HepG2 (cell line): ENCODE results near the gene HLA-DPA1. TPM values are rescaled to one million over a fixed set of nuclear protein-coding genes. Genes with fewer than 3 reads are reported as not detected.
A peak's percentile ranks its signal among the peaks of the same experiment; 100 is the strongest.

ENCODE experiments used
- ATAC-seq: fragments of 200-7000 bp; cut with Tn5 transposase; 3 replicates; pipeline ENCODE4 v1.9.1; 2020; ENCODE audit warnings: mild to moderate bottlenecking, moderate library complexity
- Bru-seq: library from RNA; stranded (reverse); fragments of 400-500 nt; gene quantifications from one replicate; lab custom pipeline; 2021; lab: Mats Ljungman, UMichigan
- BruChase-seq, 2 experiments: library from RNA; stranded (reverse); fragments of 400-500 nt; gene quantifications; one replicate each; lab custom pipeline; 2021; lab: Mats Ljungman, UMichigan
- BruUV-seq: library from RNA; stranded (reverse); fragments of 400-500 nt; replicated peaks from 2 replicates; lab custom pipeline; 2021; lab: Mats Ljungman, UMichigan
- CTCF ChIA-PET: fragments of 300-600 bp; formaldehyde crosslinking; extraction: SDS; loops from one replicate; lab custom pipeline; 2021; ENCODE audit warnings: low total read pairs, inconsistent platforms, low intra/inter-chr PET ratio; lab: Yijun Ruan, JAX
- POLR2A ChIA-PET: fragments of 350-600 bp; sonication (Branson Sonifier 250); formaldehyde crosslinking; loops from one replicate; lab custom pipeline; 2020; ENCODE audit warnings: antibody characterized with exemption, inconsistent platforms; lab: Yijun Ruan, JAX
- DNase-seq: peaks from one replicate; pipeline ENCODE4 v3.0.0-alpha.2; 2015; ENCODE audit warnings: low spot score
- FAIRE-seq: peaks from 3 replicates; lab custom pipeline; 2011; peaks lifted over from hg19 to GRCh38; lab: Jason Lieb, UNC
- H2AFZ ChIP-seq: one replicate; pipeline ENCODE4 v1.6.1; 2011; ENCODE audit warnings: low read length, inconsistent platforms
- H3K27ac ChIP-seq: fragments of 300-600 bp; 3 replicates; pipeline ENCODE4 v1.8.0; 2011; ENCODE audit warnings: mixed run types, mild to moderate bottlenecking, mixed read lengths, low read length, inconsistent platforms; ENCODE audit not compliant: insufficient read depth; ENCODE audit errors: extremely low read length
- H3K27me3 ChIP-seq, 2 experiments: fragments of 200-600 bp in 1 of 2; 2 replicates in 1 of 2; 3 replicates in 1 of 2; pipeline versions ENCODE4 v1.6.0 to v1.8.0; 2011; ENCODE audit warnings: low read length in 2 of 2, mild to moderate bottlenecking in 2 of 2, moderate library complexity in 2 of 2, inconsistent platforms in 1 of 2; ENCODE audit not compliant: insufficient read depth in 2 of 2, control insufficient read depth in 1 of 2
- H3K36me3 ChIP-seq, 2 experiments: fragments of 200-600 bp in 1 of 2; replicated peaks in 1 of 2; 2 replicates in 1 of 2; 3 replicates in 1 of 2; pipeline versions ENCODE4 v1.5.1 to v1.8.0; 2011; ENCODE audit warnings: low read length in 2 of 2, inconsistent platforms in 1 of 2; ENCODE audit not compliant: insufficient read depth in 2 of 2, control insufficient read depth in 1 of 2
- H3K4me1 ChIP-seq: 2 replicates; pipeline ENCODE4 v1.5.1; 2012; ENCODE audit warnings: low read length, inconsistent platforms; ENCODE audit not compliant: insufficient read depth
- H3K4me2 ChIP-seq: 2 replicates; pipeline ENCODE4 v1.6.0; 2011; ENCODE audit warnings: low read depth, low read length, inconsistent platforms
- H3K4me3 ChIP-seq, 3 experiments: fragments of 200-600 bp in 1 of 3; sonication (generic), shearing (Covaris generic) in 1 of 3; replicated peaks in 1 of 3; 2 replicates each; pipeline ENCODE4 v1.5.1; 2011 to 2016; ENCODE audit warnings: low read length in 3 of 3, inconsistent platforms in 2 of 3, low read depth in 2 of 3, mild to moderate bottlenecking in 2 of 3, control low read depth in 1 of 3, mixed read lengths in 1 of 3; ENCODE audit not compliant: insufficient read depth in 1 of 3
- H3K79me2 ChIP-seq: one replicate; pipeline ENCODE4 v1.6.1; 2011; ENCODE audit warnings: low read length, inconsistent platforms; ENCODE audit not compliant: insufficient read depth
- H3K9ac ChIP-seq: 2 replicates; pipeline ENCODE4 v1.6.0; 2011; ENCODE audit warnings: mild to moderate bottlenecking, low read depth, low read length, inconsistent platforms; ENCODE audit not compliant: insufficient read depth
- H3K9me3 ChIP-seq: 2 replicates; pipeline ENCODE4 v1.5.1; 2012; ENCODE audit warnings: mild to moderate bottlenecking, low read length
- H4K20me1 ChIP-seq: 2 replicates; pipeline ENCODE4 v1.6.0; 2011; ENCODE audit warnings: inconsistent platforms, mild to moderate bottlenecking, low read length, moderate library complexity; ENCODE audit not compliant: insufficient read depth
- PTBP1 ChIP-seq: fragments of 200-400 bp; formaldehyde crosslinking; IDR thresholded peaks from 2 replicates; pipeline ENCODE4 v1.6.1; 2018; ENCODE audit warnings: low read length, low read depth; ENCODE audit not compliant: poor library complexity, severe bottlenecking
- RFX5 ChIP-seq: IDR thresholded peaks from 2 replicates; pipeline ENCODE4 v1.6.1; 2011; ENCODE audit warnings: low read depth, low read length, improper control_type of control experiment
- RFXANK ChIP-seq: IDR thresholded peaks from 2 replicates; pipeline ENCODE4 v1.6.1; 2016
- RFXAP ChIP-seq: sonication (generic); formaldehyde crosslinking; IDR thresholded peaks from 2 replicates; pipeline ENCODE4 v1.4.0; 2020; ENCODE audit warnings: missing genetic modification reagents, borderline replicate concordance
- WGBS: methylation state at CpG from one replicate; pipeline ENCODE4 v1.1.6; 2017; ENCODE audit warnings: low lambda C conversion rate; 5-methylcytosine and 5-hydroxymethylcytosine counted together
- in situ Hi-C: cut with HindIII; loops from 2 replicates; pipeline ENCODE4 v1.10.0; 2017; ENCODE audit warnings: low pct_unique_long_range_greater_than_20kb; ENCODE audit not compliant: extremely low pct_ligation_motif_present
- intact Hi-C: fragments of 100-400 bp; cut with micrococcal nuclease; formaldehyde crosslinking; loops from one replicate; pipeline ENCODE4 v1.10.0; 2022; ENCODE audit not compliant: unreplicated experiment
- long read RNA-seq, 2 experiments: library from RNA in 1 of 2; library from polyadenylated mRNA in 1 of 2; stranded (forward) in 1 of 2; unstranded in 1 of 2; transcript quantifications; one replicate each; pipeline ENCODE4 v2.0.0, GENCODE V29; 2019 to 2022
- polyA minus RNA-seq, 3 experiments: library from RNA; depleted of rRNA, polyadenylated mRNA; stranded (reverse); fragments of >200 nt; gene quantifications; 2 replicates each; pipeline ENCODE4 v1.2.3, GENCODE V29; 2011; ENCODE audit warnings: low replicate concordance in 1 of 3
- polyA plus RNA-seq, 8 experiments: library from polyadenylated mRNA; depleted of rRNA in 3 of 8; stranded (reverse) in 7 of 8; unstranded in 1 of 8; fragments of >200 nt; fragmentation: Illumina TruSeq in 4 of 8; extraction: Trizol in 4 of 8; gene quantifications; 2 replicates each; pipeline versions ENCODE4 v1.2.1 to v1.2.3, GENCODE V29; 2011 to 2016; ENCODE audit warnings: low read depth in 4 of 8, missing spikeins in 1 of 8, mixed read lengths in 1 of 8; ENCODE audit not compliant: insufficient read depth in 1 of 8
- total RNA-seq, 5 experiments: library from RNA; depleted of rRNA; stranded (reverse); fragments of >200 nt; fragmentation: Illumina TruSeq; extraction: Trizol; gene quantifications; 2 replicates each; pipeline ENCODE4 v1.2.3, GENCODE V29; 2016; ENCODE audit warnings: low read depth in 1 of 5
- TF ChIP-seq, protein P1 (sequence below): sonication (generic); formaldehyde crosslinking; conservative IDR thresholded peaks from 2 replicates; pipeline ENCODE4 v1.4.0; 2020; ENCODE audit warnings: missing genetic modification reagents

The HLA-DPA1 gene
- total RNA-seq (2016; rRNA removed; fragmentation: Illumina TruSeq; extraction: Trizol) = not detected in 2 replicates
- total RNA-seq (2016; cell fraction: cytosol; rRNA removed; fragmentation: Illumina TruSeq; extraction: Trizol; ENCODE audit: low read depth) = not detected in 2 replicates
- total RNA-seq (2016; cell fraction: insoluble cytoplasmic fraction; rRNA removed; fragmentation: Illumina TruSeq; extraction: Trizol) = not detected in 2 replicates
- not detected in 2 replicates for total RNA-seq (2016; cell fraction: membrane; rRNA removed; fragmentation: Illumina TruSeq; extraction: Trizol)
- total RNA-seq (2016; cell fraction: nucleus; rRNA removed; fragmentation: Illumina TruSeq; extraction: Trizol) = not detected in 2 replicates
- not detected in 2 replicates for polyA plus RNA-seq (2011; rRNA removed)
- 0.05 and 0.18 TPM in 2 replicates for polyA plus RNA-seq (2011; cell fraction: cytosol; rRNA removed)
- not detected in 2 replicates for polyA plus RNA-seq (2011; cell fraction: nucleus; rRNA removed)
- not detected in 2 replicates for polyA plus RNA-seq (2012)
- not detected in 2 replicates for polyA plus RNA-seq (2016; cell fraction: cytosol; fragmentation: Illumina TruSeq; extraction: Trizol; ENCODE audit: low read depth)
- polyA plus RNA-seq (2016; cell fraction: insoluble cytoplasmic fraction; fragmentation: Illumina TruSeq; extraction: Trizol; ENCODE audit: low read depth) = not detected in 2 replicates
- not detected in 2 replicates for polyA plus RNA-seq (2016; cell fraction: membrane; fragmentation: Illumina TruSeq; extraction: Trizol; ENCODE audit: low read depth)
- not detected in 2 replicates for polyA plus RNA-seq (2016; cell fraction: nucleus; fragmentation: Illumina TruSeq; extraction: Trizol; ENCODE audit: insufficient read depth, low read depth)
- 0.77 TPM in 1 of 2 replicates, not detected in the other for polyA minus RNA-seq (2011; rRNA and poly(A)+ RNA removed; ENCODE audit: low replicate concordance)
- not detected in 2 replicates for polyA minus RNA-seq (2011; cell fraction: cytosol; rRNA and poly(A)+ RNA removed)
- not detected in 2 replicates for polyA minus RNA-seq (2011; cell fraction: nucleus; rRNA and poly(A)+ RNA removed)
- percentile 6 among the genes with signal in this experiment for Bru-seq, nascent RNA
- BruChase-seq, experiment 1, labeled RNA remaining after a 6-hour chase = percentile 24 among the genes with signal in this experiment
- percentile 15 among the genes with signal in this experiment for BruChase-seq, experiment 2, labeled RNA remaining after a 2-hour chase
- long read RNA-seq, experiment 1, partial matches to known transcripts = 1 of 1 reads
- long read RNA-seq, experiment 1, other reads (novel, unspliced or antisense) = 0 of 1 reads
- long read RNA-seq, experiment 2, partial matches to known transcripts = 2 of 2 reads
- long read RNA-seq, experiment 2, other reads (novel, unspliced or antisense) = 0 of 2 reads

DNA sequence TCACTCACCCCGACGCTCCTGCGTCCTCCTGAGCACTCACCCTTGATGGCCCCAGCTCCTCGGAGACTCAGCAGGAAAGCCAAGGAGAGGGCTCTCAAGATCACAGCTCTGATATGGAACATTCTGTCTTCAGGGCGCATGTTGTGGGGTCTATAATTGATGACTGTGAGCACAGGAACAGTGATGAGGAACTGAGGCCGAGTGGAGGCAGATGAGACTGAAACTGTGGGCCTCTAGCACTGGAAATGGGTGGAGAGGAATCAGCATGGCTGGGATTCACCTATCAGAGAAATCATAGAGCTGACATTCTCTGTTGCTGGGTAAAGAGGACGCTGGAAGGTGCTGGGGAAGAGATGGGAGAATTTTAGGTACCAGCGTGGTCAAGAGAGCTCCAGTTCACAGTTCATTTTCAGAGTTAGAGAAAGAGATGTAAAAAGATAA is at the start of gene HLA-DPA1:
Gene HLA-DPA1 (minus strand): TSS at position 219 of the 441 bp plus-strand sequence.
- Histone ChIP-seq H4K20me1 (no peaks in the 10 kb centered on the region), H3K9ac (no peak within 1 kb of the TSS), H3K4me1 (no peaks in the 10 kb centered on the region), H3K79me2 (no peaks in the 10 kb centered on the region), H3K4me2 (no peak within 1 kb of the TSS), H2AFZ (no peak within 1 kb of the TSS), H3K36me3 (no peaks in the 10 kb centered on the region), H3K27me3 (peaks cover 0 to 14% of the 10 kb centered on the region in 2 experiments; a peak in 4 of 5 replicates), H3K9me3 (no peaks in the 10 kb centered on the region), H3K4me3 (no peak within 1 kb of the TSS), H3K27ac (no peak within 1 kb of the TSS)
- ChIA-PET POLR2A (no interaction called here), CTCF (no interaction called here)
- TF ChIP-seq RFXANK (CRISPR knock-in tag) (peak; percentile 98), RFXAP (CRISPR knock-in tag) (peak; percentile 98), RFX5 (peak; percentile 98), PTBP1 (no peak)
- TF ChIP-seq, protein P1, sequence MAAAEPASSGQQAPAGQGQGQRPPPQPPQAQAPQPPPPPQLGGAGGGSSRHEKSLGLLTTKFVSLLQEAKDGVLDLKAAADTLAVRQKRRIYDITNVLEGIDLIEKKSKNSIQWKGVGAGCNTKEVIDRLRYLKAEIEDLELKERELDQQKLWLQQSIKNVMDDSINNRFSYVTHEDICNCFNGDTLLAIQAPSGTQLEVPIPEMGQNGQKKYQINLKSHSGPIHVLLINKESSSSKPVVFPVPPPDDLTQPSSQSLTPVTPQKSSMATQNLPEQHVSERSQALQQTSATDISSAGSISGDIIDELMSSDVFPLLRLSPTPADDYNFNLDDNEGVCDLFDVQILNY = no peak
- intact Hi-C loops (no loop called here), in situ Hi-C loops (no loop called here)
- peak; percentile 39; the same call in 1 of the 3 replicates for ATAC-seq
- no peak for DNase-seq
- FAIRE-seq = peak; percentile 60
- WGBS = 11% methylated on average over 8 of the region's 8 CpGs
- no TSS peak for BruUV-seq
